CD4-positive, alpha-beta T cell treated with Interleukin-17A for 4 hours (primary cell): ENCODE measurements around the gene PPP1R8.
"Not testable (repeated sequence)": the region's sequence is repeated elsewhere in the genome, so short reads cannot be mapped to it uniquely, and the experiment has no call there.

Experiments
- DNase-seq: peaks from one replicate; pipeline ENCODE4 v3.0.0-alpha.2; 2020; ENCODE audit warnings: mixed read lengths

Gene PPP1R8

GRCh38 chr1:27833470-27833869, 2.9 kb downstream of the PPP1R8 start:
- DNase-seq, result no peak

DNA sequence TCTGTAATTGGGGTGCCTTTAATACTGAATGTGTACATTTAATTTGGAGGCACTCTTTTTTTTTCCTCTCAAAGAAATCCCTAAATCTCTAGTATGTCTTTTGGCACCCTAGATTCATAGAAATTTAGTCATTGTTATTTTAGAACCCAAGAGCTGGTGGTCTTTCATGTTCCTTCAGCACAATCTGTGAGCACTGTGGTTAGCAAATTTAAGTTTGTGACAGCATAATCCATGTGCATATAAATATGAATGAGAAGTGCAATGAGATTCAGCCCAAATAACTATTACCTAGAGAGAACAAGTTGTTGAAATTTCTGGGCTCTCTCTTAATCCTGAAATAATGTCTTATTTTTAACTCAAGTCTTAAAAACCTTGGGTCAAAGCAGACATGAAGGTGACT, 4.5 kb downstream of the PPP1R8 start:
- no peak for DNase-seq

GRCh38 chr1:27835501-27835900, 4.9 kb downstream of the PPP1R8 start:
- DNase-seq, result no peak

- no peak for DNase-seq
These were observed 19.4 kb downstream of the PPP1R8 start for GRCh38 chr1:27849951-27850350.

- no peak for DNase-seq
These were observed 24.5 kb downstream of the PPP1R8 start for GRCh38 chr1:27855085-27855484.

- no peak for DNase-seq
These were observed 26.2 kb downstream of the PPP1R8 start for GRCh38 chr1:27856561-27857343.

GRCh38 chr1:27857552-27857951, 27.0 kb downstream of the PPP1R8 start:
- not testable (repeated sequence) for DNase-seq

DNA sequence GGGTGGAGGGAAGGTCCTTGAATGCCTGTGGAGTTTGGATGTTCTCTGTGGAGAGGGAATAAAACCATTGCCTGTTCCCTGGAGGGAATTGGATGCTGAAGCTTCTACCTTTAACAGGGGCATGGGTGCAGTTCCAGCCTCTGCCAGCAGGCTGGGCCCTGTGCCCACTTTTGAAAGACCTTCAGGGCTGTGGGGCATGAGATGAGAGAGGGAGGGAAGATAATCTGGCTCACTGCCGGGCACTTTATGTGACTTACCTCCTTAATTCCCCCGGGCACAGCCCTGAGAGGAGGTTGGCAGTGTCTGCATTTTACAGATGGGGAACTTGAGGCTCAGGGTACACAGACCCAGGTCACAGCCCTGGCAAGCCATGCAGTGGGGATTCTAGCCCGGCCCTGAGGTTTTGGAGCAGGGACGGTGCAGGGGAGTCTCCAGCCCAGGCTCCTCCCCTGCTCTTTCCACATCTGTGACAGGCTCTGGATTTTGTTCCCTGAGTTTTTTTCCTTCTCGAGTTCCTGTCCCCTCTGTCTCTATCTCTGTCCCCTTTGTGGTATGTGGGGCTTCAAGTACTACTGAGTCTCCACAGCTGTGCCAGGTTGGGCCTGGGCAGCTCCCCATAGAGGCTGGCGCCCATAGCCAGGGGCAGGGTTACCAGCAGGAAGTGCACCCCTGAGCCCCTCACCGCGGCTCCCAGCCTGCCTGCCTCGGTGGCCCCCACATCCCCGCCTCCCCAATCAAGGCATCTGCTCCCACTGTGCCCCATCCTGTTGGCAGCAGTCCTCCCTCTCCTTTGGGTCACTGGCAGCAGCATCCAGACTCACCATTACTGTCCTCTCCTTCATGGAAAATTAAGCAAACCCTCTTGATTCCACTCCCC, 27.7 kb downstream of the PPP1R8 start:
- peak; percentile 90 for DNase-seq

GRCh38 chr1:27858949-27859576, 28.5 kb downstream of the PPP1R8 start:
- no peak for DNase-seq

GRCh38 chr1:27861436-27861835, 30.9 kb downstream of the PPP1R8 start:
- DNase-seq, result no peak

DNA sequence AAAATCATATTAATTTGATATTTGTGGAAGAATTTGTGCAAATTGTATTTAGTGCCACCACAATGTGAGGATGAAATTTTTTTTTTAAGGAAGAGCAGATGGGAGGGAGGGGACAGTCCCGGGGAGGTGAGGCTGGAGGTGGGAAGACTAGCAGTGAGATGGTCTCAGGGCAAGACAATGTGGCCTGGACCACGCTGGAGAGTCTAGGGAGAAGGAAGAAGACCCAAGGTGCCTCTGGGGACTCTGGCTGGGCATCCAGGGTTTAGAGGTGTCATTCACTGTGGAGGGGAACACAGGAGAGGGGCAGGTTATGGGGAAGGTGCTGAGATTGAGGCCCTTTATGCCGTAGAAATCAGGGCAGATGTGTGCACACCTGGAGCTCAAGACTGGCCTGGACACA, 31.4 kb downstream of the PPP1R8 start:
- DNase-seq, result no peak

GRCh38 chr1:27862671-27863537, 32.3 kb downstream of the PPP1R8 start:
- DNase-seq, result no peak

DNA sequence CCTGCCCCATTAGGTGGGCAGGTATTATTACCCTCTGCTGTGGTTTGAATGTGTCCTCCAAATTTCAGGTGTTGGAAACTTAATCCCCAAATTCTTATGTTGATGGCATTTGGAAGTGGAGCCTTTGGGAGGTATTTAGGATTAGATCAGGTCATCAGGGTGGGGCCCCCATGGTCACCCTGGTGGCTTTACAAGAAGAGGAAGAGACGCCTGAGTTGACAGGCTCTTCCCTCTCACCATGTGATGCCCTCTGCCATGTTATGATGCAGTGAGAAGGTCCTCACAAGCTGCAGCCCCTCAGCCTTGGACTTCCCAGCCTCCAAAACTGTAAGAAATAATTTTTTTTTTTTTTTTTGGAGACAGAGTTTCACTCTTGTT, 32.9 kb downstream of the PPP1R8 start:
- DNase-seq, result no peak

DNA sequence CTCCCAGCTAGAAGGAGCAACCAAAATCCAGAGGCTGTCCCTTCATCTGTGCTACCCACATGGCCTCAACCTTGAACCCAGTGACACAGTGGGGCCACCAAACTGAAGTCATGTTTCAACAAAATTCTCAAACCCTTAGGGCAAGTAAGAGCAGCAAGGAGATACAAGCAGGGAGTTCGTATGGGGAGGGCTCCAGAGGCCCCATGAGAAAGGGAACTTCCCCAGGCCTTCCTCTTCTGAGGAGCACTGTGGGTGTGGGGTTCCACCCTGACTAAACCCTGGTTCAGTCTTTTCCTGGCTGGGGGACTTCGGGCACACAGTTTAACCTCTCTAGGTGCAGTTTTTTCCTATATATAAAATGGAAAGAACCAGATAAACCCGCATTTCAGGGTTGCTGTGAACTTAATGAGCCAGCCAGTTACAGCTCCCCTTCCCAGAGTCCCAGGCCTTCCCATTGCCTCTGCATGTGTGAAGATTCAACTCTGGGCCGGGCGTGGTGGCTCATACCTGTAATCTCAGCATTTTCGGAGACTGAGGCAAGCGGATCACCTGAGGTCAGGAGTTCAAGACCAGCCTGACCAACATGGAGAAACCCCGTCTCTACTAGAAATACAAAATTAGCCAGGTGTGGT, 33.8 kb downstream of the PPP1R8 start:
- peak; percentile 43 for DNase-seq

- DNase-seq, result no peak
These were observed 35.2 kb downstream of the PPP1R8 start for GRCh38 chr1:27865821-27866220.

DNA sequence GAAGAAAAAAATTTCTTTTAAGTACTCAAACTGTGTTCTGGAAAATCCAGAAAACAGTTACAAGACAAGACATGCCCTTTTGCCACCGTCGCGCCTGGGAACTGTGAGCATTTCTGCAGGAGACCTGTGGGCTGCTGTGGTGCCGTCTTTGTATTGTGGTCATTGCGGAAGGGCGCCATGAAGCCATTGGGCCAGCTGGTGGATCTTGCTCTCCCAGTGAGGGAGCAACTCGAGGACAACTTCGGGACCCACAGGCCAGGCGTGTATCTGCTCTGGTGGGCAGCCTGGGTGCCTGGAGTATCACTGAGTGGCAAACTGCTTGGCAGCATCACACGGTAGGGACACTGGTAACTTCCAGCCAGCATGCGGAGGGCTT, 38.0 kb downstream of the PPP1R8 start:
- DNase-seq, result peak; percentile 21

GRCh38 chr1:27868932-27869718, 38.5 kb downstream of the PPP1R8 start:
- peak; percentile 79 for DNase-seq

- no peak for DNase-seq
These were observed 39.1 kb downstream of the PPP1R8 start for GRCh38 chr1:27869719-27870085.

DNA sequence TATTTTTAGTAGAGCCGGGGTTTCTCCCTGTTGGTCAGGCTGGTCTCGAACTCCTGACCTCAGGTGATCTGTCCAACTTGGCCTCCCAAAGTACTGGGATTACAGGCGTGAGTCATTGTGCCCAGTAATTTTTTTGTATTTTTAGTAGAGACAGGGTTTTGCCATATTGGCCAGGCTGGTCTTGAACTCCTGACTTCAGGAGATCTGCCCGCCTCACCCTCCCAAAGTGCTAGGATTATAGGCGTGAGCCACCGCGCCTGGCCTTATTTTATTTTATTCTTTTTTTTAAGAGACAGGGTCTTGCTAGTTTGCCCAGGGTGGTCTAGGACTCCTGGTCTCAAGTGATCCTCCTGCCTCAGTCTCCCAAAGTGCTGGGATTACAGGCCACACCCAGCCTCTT, 40.5 kb downstream of the PPP1R8 start:
- not testable (repeated sequence) for DNase-seq

- DNase-seq, result peak; percentile 93
These were observed 41.6 kb downstream of the PPP1R8 start, which contains the start of gene THEMIS2 for GRCh38 chr1:27872059-27872801. TSS of gene THEMIS2 (plus strand) at chr1:27872544. CDS start at chr1:27872572, 28 bp downstream.
